Right cardiac atrium (tissue), 5 donors: ENCODE results near the gene SEMA6A. TPM values are rescaled to one million over a fixed set of nuclear protein-coding genes. Genes with fewer than 3 reads are reported as not detected.

Experiments
- ATAC-seq, 2 donors: fragments of 200-7000 bp; cut with Tn5 transposase; one replicate each; pipeline versions ENCODE4 v1.8.0 to v1.9.1; 2020; ENCODE audit warnings: moderate library complexity in 2 of 2, mild to moderate bottlenecking in 1 of 2
- DNase-seq, 3 donors: peaks; one replicate each; pipeline ENCODE4 v3.0.0-alpha.2; 2020
- H3K27ac ChIP-seq: one replicate; pipeline ENCODE4 v1.5.1; 2013; ENCODE audit warnings: mild to moderate bottlenecking, low read length, control low read depth, moderate library complexity
- H3K27me3 ChIP-seq: one replicate; pipeline ENCODE4 v1.6.1; 2013; ENCODE audit not compliant: control insufficient read depth, insufficient read depth
- H3K4me1 ChIP-seq: one replicate; pipeline ENCODE4 v1.6.1; 2013; ENCODE audit warnings: low read length; ENCODE audit not compliant: control insufficient read depth, insufficient read depth
- H3K4me3 ChIP-seq: one replicate; pipeline ENCODE4 v1.5.1; 2013; ENCODE audit warnings: low read length, control low read depth
- H3K9me3 ChIP-seq: one replicate; pipeline ENCODE4 v1.6.1; 2013; ENCODE audit warnings: low read length; ENCODE audit not compliant: control insufficient read depth
- WGBS: extraction: QIAGEN DNeasy Blood & Tissue Kit; methylation state at CpG from one replicate; pipeline ENCODE4 v1.1.7; 2013; 5-methylcytosine and 5-hydroxymethylcytosine counted together
- intact Hi-C, 4 donors: fragments of 100-400 bp; cut with DNase I; formaldehyde crosslinking; loops; one replicate each; pipeline versions ENCODE4 v1.11.0 to v1.14.0; 2022 to 2023
- polyA plus RNA-seq: library from polyadenylated mRNA; stranded (reverse); fragments of 200-250 nt; gene quantifications from one replicate; pipeline ENCODE4 v1.2.3, GENCODE V29; 2013
- total RNA-seq, 4 donors: library from RNA; stranded (reverse); fragmentation: NEBNext Ultra II Directional; extraction: Animal tissue kit (Norgen Biotek cat#: 25700); gene quantifications; one replicate each; pipeline ENCODE4 v1.2.1, GENCODE V29; 2021
- donor health status: healthy with polysubstance abuse.
- donor health status: DM: no; HTN: yes; CAD: no.
- donor health status: DM: no; HTN: no; CAD: no.
- donor health status: DM: no; HTN: yes; CAD: no; lungs with severe emphysema.
- donor health status: DM: yes; HTN: yes; CAD: no.

Gene SEMA6A
- total and polyA plus RNA-seq, 5 donors, result 3.1 to 9.4 (median 4.1) TPM

DNA sequence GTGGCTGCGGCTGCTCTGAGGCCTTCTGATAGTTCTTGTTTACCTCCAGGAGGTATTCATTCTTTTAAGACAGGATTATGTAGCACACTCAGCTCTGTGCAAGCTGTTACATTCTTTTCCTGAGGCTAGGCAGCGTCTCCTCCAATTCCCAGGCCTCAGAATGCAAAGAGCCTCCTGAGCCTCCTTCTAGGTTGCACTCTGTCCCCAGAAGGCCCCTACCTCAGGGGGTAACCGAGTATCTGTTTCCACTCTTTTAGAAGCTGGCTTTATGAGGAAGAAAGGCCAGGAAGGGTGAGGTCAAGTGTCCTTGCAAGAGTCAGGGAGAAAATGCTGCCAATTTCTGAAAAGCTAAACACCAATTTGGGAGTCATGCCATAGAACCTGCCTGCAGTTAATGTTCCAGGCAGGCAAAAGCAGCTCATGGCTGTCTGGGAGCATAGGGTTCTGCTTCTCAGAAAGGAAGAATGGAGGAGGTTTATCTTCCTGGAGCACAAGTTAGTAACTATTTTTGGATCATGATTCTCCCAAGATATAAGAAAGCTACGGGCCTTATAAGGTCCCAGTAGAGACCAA lies 178.9 kb downstream of the SEMA6A start:
- ATAC-seq, result peak; percentile 77 to 90
- Histone ChIP-seq H3K4me1 (peaks cover 12% of the 10 kb centered on the region), H3K9me3 (no peaks in the 10 kb centered on the region), H3K4me3 (no peak overlapping the region), H3K27me3 (no peaks in the 10 kb centered on the region), H3K27ac (no peak overlapping the region)
- intact Hi-C loops, result no loop called here
- 42% methylated on average over 4 of the region's 4 CpGs for WGBS
- DNase-seq, result peak in 1 of 3 donors; percentile 42

DNA sequence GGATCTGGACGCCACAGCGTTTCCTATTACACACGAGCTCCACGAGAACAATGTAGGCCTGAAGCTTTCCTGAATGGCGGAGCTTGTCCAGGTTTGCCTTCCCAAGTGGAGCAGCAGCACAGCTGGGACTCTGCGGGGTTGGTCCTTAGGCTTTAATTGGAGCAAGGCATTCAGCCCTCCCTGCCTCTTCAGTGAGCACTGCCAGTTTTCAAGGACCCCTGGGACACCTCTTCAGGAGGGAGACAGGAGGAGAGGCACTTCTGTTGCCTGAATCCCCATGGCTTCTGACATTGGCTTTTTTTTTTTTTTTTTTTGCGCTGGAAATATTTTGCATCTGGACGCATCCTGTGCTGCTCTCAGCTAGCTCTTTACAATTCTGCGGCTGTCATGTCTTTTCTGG lies 179.4 kb downstream of the SEMA6A start:
- peak in 1 of 2 donors; percentile 25 for ATAC-seq
- no peak overlapping the region for H3K27ac ChIP-seq
- intact Hi-C loops, result no loop called here

DNA sequence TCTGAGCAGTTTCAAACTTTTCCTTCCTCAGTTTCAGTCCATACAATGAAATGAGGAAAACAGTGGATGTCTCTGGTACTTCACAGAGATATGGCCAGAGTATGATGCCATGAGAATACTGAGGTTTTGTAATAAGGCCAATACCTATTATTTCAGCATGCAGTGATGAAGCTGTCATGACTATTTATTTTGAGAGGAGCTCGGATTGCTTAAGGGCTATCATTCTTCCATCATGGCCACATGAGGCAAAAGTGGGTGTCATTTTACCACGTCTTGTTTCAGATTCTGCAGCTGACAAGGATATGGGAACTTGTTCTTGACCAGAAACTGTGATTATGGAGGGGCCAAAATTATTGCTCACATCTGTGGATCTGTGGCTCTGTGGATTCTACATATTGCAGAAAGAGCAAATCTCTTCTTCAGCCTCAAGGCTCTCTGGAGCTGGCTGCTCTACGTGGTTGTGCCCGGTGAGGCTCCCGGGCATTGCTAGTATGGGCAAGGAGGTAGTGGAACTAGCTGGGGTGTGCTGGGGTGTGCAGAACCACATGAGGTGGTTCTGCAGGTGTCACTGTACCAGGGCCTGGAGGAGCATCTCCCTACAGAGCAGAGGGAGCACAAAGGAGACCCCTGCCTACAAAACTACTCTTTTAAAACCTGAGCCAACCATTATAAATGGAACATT lies 180.3 kb downstream of the SEMA6A start:
- H3K27me3 ChIP-seq, result no peaks in the 10 kb centered on the region
- 92% methylated on average over 5 of the region's 5 CpGs for WGBS
- no peak for DNase-seq
- peaks cover 12% of the 10 kb centered on the region for H3K4me1 ChIP-seq
- intact Hi-C loops, result no loop called here
- H3K4me3 ChIP-seq, result no peak overlapping the region
- no peaks in the 10 kb centered on the region for H3K9me3 ChIP-seq
- H3K27ac ChIP-seq, result no peak overlapping the region
- ATAC-seq, result no peak

More for the DNA sequence above, 179.4 kb downstream of the SEMA6A start:
- Histone ChIP-seq H3K27me3 (no peaks in the 10 kb centered on the region), H3K4me1 (peaks cover 12% of the 10 kb centered on the region), H3K4me3 (no peak overlapping the region), H3K9me3 (no peaks in the 10 kb centered on the region)
- WGBS, result 74% methylated on average over 9 of the region's 9 CpGs
- DNase-seq, result peak in 1 of 3 donors; percentile 15
